Mesothelial cell of epicardium (in vitro differentiated cells): ENCODE data around the gene EML1. TPM values are rescaled to one million over a fixed set of nuclear protein-coding genes. Genes with fewer than 3 reads are reported as not detected.

Experiments
- DNase-seq, 2 experiments: peaks; one replicate each; pipeline ENCODE4 v3.0.0; 2021; ENCODE audit warnings: low spot score in 2 of 2; ENCODE audit not compliant: unreplicated experiment in 2 of 2
- H3K27ac Mint-ChIP-seq: 2 replicates; pipeline ENCODE4 v1.8.0; 2021; ENCODE audit warnings: mixed read lengths
- H3K27me3 Mint-ChIP-seq: 2 replicates; pipeline ENCODE4 v1.8.0; 2021; ENCODE audit warnings: low read depth, mixed read lengths
- H3K36me3 Mint-ChIP-seq: 2 replicates; pipeline ENCODE4 v1.8.0; 2021; ENCODE audit warnings: mixed read lengths
- H3K4me1 Mint-ChIP-seq: 2 replicates; pipeline ENCODE4 v1.8.0; 2021; ENCODE audit warnings: mixed read lengths
- H3K4me3 Mint-ChIP-seq: 2 replicates; pipeline ENCODE4 v1.8.0; 2021; ENCODE audit warnings: mild to moderate bottlenecking, moderate library complexity, mixed read lengths
- H3K9me3 Mint-ChIP-seq: 2 replicates; pipeline ENCODE4 v1.8.0; 2021; ENCODE audit warnings: mixed read lengths
- CTCF ChIP-seq: fragments of 200-600 bp; sonication (generic); IDR thresholded peaks from one replicate; pipeline ENCODE4 v1.5.0; 2021; ENCODE audit warnings: antibody characterized with exemption; ENCODE audit not compliant: unreplicated experiment
- total RNA-seq: library from RNA; stranded (reverse); gene quantifications from 3 replicates; pipeline ENCODE4 v1.2.1, GENCODE V29; 2021

Gene EML1
- total RNA-seq, 1 donor from 2014 or later: 18.9 TPM

- Mint-ChIP-seq H3K4me3 (no peak overlapping the region), H3K27ac (no peak overlapping the region), H3K27me3 (no peaks in the 10 kb centered on the region), H3K4me1 (no peaks in the 10 kb centered on the region), H3K9me3 (no peaks in the 10 kb centered on the region), H3K36me3 (peaks cover 16% of the 10 kb centered on the region)
- TF ChIP-seq CTCF: no peak
- DNase-seq: no peak
These were observed 145.7 kb downstream of the EML1 start for GRCh38 chr14:99938896-99939295.

- Mint-ChIP-seq H3K27ac (no peak overlapping the region), H3K36me3 (peaks cover 16% of the 10 kb centered on the region), H3K27me3 (no peaks in the 10 kb centered on the region), H3K4me3 (no peak overlapping the region), H3K9me3 (no peaks in the 10 kb centered on the region), H3K4me1 (no peaks in the 10 kb centered on the region)
- DNase-seq: no peak
- no peak for TF ChIP-seq CTCF
These were observed 146.2 kb downstream of the EML1 start for GRCh38 chr14:99939421-99939820.

- H3K9me3 Mint-ChIP-seq: no peaks in the 10 kb centered on the region
- no peak for DNase-seq
- peaks cover 16% of the 10 kb centered on the region for H3K36me3 Mint-ChIP-seq
- H3K27ac Mint-ChIP-seq: no peak overlapping the region
- no peaks in the 10 kb centered on the region for H3K4me1 Mint-ChIP-seq
- no peaks in the 10 kb centered on the region for H3K27me3 Mint-ChIP-seq
- H3K4me3 Mint-ChIP-seq: no peak overlapping the region
- no peak for TF ChIP-seq CTCF
These were observed 146.9 kb downstream of the EML1 start for GRCh38 chr14:99940064-99940463.

- no peak overlapping the region for H3K4me3 Mint-ChIP-seq
- TF ChIP-seq CTCF: no peak
- no peaks in the 10 kb centered on the region for H3K27me3 Mint-ChIP-seq
- H3K27ac Mint-ChIP-seq: no peak overlapping the region
- H3K4me1 Mint-ChIP-seq: no peaks in the 10 kb centered on the region
- no peak for DNase-seq
- no peaks in the 10 kb centered on the region for H3K9me3 Mint-ChIP-seq
- peaks cover 12% of the 10 kb centered on the region for H3K36me3 Mint-ChIP-seq
These were observed 148.0 kb downstream of the EML1 start for GRCh38 chr14:99941211-99941610.

- no peaks in the 10 kb centered on the region for H3K4me1 Mint-ChIP-seq
- H3K27me3 Mint-ChIP-seq: no peaks in the 10 kb centered on the region
- no peak overlapping the region for H3K4me3 Mint-ChIP-seq
These were observed 150.4 kb downstream of the EML1 start for GRCh38 chr14:99943620-99944019.

More at GRCh38 chr14:99943620-99944019, 150.4 kb downstream of the EML1 start:
- DNase-seq: no peak
- no peak for TF ChIP-seq CTCF
- Mint-ChIP-seq H3K27ac (no peak overlapping the region), H3K36me3 (peaks cover 12% of the 10 kb centered on the region), H3K9me3 (no peaks in the 10 kb centered on the region)
